Activated CD8-positive, alpha-beta T cell treated with anti-CD3 and anti-CD28 coated beads for 36 hours (primary cell): ENCODE measurements around the gene ANKRD18B. TPM values are rescaled to one million over a fixed set of nuclear protein-coding genes. Genes with fewer than 3 reads are reported as not detected.
"Not testable (repeated sequence)": the region's sequence is repeated elsewhere in the genome, so short reads cannot be mapped to it uniquely, and the experiment has no call there.

Experiments used
- ATAC-seq: fragments of 200-7000 bp; cut with Tn5 transposase; one replicate; pipeline ENCODE4 v1.10.0; 2021; ENCODE audit warnings: mild to moderate bottlenecking, moderate library complexity
- CTCF ChIA-PET: fragments of 350-600 bp; sonication (Branson Sonifier 250); formaldehyde crosslinking; loops from one replicate; lab custom pipeline; 2021; ENCODE audit warnings: antibody characterized with exemption; lab: Charles Lee
- POLR2A ChIA-PET: fragments of 350-600 bp; sonication (Branson Sonifier 250); formaldehyde crosslinking; loops from one replicate; lab custom pipeline; 2021; ENCODE audit warnings: antibody characterized with exemption; lab: Charles Lee
- DNase-seq: peaks from one replicate; pipeline ENCODE4 v3.0.0-alpha.2; 2020
- H3K27ac Mint-ChIP-seq: one replicate; pipeline ENCODE4 v1.8.0; 2021; ENCODE audit warnings: mild to moderate bottlenecking, mixed read lengths
- H3K27me3 Mint-ChIP-seq: one replicate; pipeline ENCODE4 v1.8.0; 2021; ENCODE audit warnings: mixed read lengths
- H3K36me3 Mint-ChIP-seq: one replicate; pipeline ENCODE4 v1.8.0; 2021; ENCODE audit warnings: low read depth, mixed read lengths
- H3K4me1 Mint-ChIP-seq: one replicate; pipeline ENCODE4 v1.8.0; 2021; ENCODE audit warnings: low read depth, mixed read lengths
- H3K4me3 Mint-ChIP-seq: one replicate; pipeline ENCODE4 v1.8.0; 2021; ENCODE audit warnings: mild to moderate bottlenecking, moderate library complexity, mixed read lengths
- H3K9me3 Mint-ChIP-seq: one replicate; pipeline ENCODE4 v1.8.0; 2021; ENCODE audit warnings: mixed read lengths
- CTCF ChIP-seq: fragments of 200-600 bp; IDR thresholded peaks from one replicate; pipeline ENCODE4 v1.8.0; 2022; ENCODE audit warnings: antibody characterized with exemption, mild to moderate bottlenecking
- intact Hi-C: fragments of 100-400 bp; cut with micrococcal nuclease; formaldehyde crosslinking; loops from one replicate; pipeline ENCODE4 v1.10.0; 2022
- total RNA-seq, 2 experiments: library from RNA; stranded (reverse); gene quantifications; one replicate each; pipeline ENCODE4 v1.2.3, GENCODE V29; 2021

The ANKRD18B gene
- total RNA-seq, 2 experiments from 2014 or later, result 0.56 TPM; not detected in 1

- intact Hi-C loops, H3K9me3 Mint-ChIP-seq, POLR2A ChIA-PET, CTCF ChIA-PET, ATAC-seq, DNase-seq, H3K27ac Mint-ChIP-seq, H3K27me3 Mint-ChIP-seq, H3K4me1 Mint-ChIP-seq, H3K4me3 Mint-ChIP-seq, H3K36me3 Mint-ChIP-seq: not testable (repeated sequence)
Measured at GRCh38 chr9:33515342-33515995, 8.6 kb upstream of the ANKRD18B start.

GRCh38 chr9:33516397-33516796 lies 7.7 kb upstream of the ANKRD18B start:
- H3K27me3 Mint-ChIP-seq, H3K4me1 Mint-ChIP-seq, POLR2A ChIA-PET, ATAC-seq, DNase-seq, H3K27ac Mint-ChIP-seq, H3K9me3 Mint-ChIP-seq, CTCF ChIA-PET, H3K4me3 Mint-ChIP-seq, H3K36me3 Mint-ChIP-seq, intact Hi-C loops: not testable (repeated sequence)

DNA sequence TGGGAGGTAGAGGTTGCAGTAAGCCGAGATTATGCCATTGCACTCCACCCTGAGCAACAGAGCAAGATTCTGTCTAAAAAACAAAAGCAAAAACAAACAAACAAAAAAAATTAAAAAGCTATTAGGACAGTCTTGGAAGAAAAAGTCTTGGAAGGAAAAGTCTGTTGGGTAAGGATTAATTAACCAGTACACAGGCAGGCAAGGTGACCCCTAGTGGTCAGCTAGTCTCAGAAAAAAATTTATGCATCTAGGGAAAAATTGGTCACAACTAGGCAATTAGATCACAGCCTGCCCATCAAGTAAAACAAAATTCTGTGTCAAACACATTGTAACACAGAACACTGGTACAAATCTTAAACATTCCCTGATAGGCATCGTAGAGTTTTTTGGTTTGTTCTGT lies 6.7 kb upstream of the ANKRD18B start:
- peaks cover 17% of the 10 kb centered on the region for H3K27me3 Mint-ChIP-seq
- no peak overlapping the region for H3K4me3 Mint-ChIP-seq
- DNase-seq (no peak), ATAC-seq (no peak)
- TF ChIP-seq CTCF, result peak; percentile 51
- CTCF ChIA-PET, result interaction anchor here (0.7 to 2.0 kb wide), 4 partner anchors 60 to 144 kb away, joined by 3 to 7 read pairs (median 4); no protein-coding TSS in a partner anchor
- H3K4me1 Mint-ChIP-seq, result no peaks in the 10 kb centered on the region
- H3K36me3 Mint-ChIP-seq, result no peaks in the 10 kb centered on the region
- intact Hi-C loops, result no loop called here
- POLR2A ChIA-PET, result no interaction called here
- H3K9me3 Mint-ChIP-seq, result no peaks in the 10 kb centered on the region
- no peak overlapping the region for H3K27ac Mint-ChIP-seq

DNA sequence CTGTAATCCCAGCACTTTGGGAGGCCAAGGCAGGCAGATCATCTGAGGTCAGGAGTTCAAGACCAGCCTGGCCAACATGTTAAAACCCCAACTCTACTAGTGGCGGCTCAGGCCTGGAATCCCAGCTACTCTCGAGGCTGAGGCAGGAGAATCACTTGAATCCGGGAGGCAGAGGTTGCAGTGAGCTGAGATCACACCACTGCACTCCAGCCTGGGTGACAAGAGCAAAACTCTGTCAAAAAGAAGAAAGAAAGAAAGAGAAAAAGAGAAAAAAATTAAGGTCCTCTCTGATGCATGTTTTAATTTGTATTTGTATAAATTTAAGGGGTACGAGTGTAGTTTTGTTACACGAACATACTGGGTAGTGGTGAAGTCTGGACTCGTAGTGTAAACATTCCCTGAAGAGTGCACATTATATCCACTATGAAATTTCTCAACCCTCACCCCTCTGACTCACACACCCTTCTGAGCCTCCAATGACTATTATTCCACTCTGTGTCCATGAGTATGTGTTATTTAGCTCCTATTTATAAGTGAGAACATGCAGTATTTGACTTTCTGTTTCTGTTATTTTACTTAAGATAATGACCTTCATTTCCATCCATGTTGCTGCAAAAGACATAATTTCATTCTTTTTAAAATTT lies 6.0 kb upstream of the ANKRD18B start:
- CTCF ChIA-PET, result interaction anchor here (0.7 to 2.0 kb wide), 5 partner anchors 9 to 144 kb away, joined by 3 to 7 read pairs (median 3); no protein-coding TSS in a partner anchor
- H3K4me3 Mint-ChIP-seq, H3K27ac Mint-ChIP-seq, intact Hi-C loops, H3K36me3 Mint-ChIP-seq, DNase-seq, H3K9me3 Mint-ChIP-seq, ATAC-seq, H3K4me1 Mint-ChIP-seq, POLR2A ChIA-PET: not testable (repeated sequence)
- peaks cover 19% of the 10 kb centered on the region for H3K27me3 Mint-ChIP-seq

DNA sequence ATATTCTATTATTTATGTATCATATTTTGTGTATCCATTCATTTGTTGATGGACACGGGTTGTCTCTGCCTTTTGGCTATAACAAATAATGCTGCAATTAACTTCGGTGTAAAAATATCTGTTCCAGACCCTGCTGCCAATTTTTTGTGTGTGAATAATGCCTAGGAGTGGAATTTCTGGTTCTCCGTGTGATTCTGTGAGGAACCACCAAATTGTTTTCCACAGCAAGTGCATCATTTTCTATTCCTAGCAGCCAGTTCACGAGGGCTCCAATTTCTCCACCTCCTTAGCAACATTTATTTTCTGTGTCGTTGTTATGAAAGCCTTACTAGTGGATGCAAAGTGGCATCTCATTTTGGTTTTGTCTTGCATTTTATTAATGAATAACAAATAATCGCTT lies 2.2 kb upstream of the ANKRD18B start:
- H3K27me3 Mint-ChIP-seq, result peaks cover 37% of the 10 kb centered on the region
- H3K4me3 Mint-ChIP-seq, ATAC-seq, CTCF ChIA-PET, H3K9me3 Mint-ChIP-seq, intact Hi-C loops, H3K4me1 Mint-ChIP-seq, POLR2A ChIA-PET, H3K36me3 Mint-ChIP-seq, H3K27ac Mint-ChIP-seq, DNase-seq: not testable (repeated sequence)

- intact Hi-C loops, result no loop called here
- TF ChIP-seq CTCF, result no peak
- ChIA-PET POLR2A (no interaction called here), CTCF (interaction anchor here (1.2 to 1.7 kb wide), 4 partner anchors 15 to 197 kb away, joined by 3 to 4 read pairs (median 3); no protein-coding TSS in a partner anchor)
- H3K4me3 Mint-ChIP-seq, result peak overlapping the region; percentile 76
- H3K27ac Mint-ChIP-seq, result peak overlapping the region; percentile 16
- H3K4me1 Mint-ChIP-seq, result peaks cover 6% of the 10 kb centered on the region
- no peaks in the 10 kb centered on the region for H3K9me3 Mint-ChIP-seq
- peaks cover 46% of the 10 kb centered on the region for H3K27me3 Mint-ChIP-seq
- H3K36me3 Mint-ChIP-seq, result no peaks in the 10 kb centered on the region
- peak; percentile 45 for ATAC-seq
- DNase-seq, result no peak
Measured at GRCh38 chr9:33524306-33524947, 376 bp downstream of the ANKRD18B start.

- H3K4me3 Mint-ChIP-seq, H3K27ac Mint-ChIP-seq, POLR2A ChIA-PET, CTCF ChIA-PET, ATAC-seq, DNase-seq, H3K9me3 Mint-ChIP-seq, intact Hi-C loops, H3K36me3 Mint-ChIP-seq, H3K4me1 Mint-ChIP-seq: not testable (repeated sequence)
- H3K27me3 Mint-ChIP-seq, result peaks cover 34% of the 10 kb centered on the region
Measured at GRCh38 chr9:33528069-33528468, 4.0 kb downstream of the ANKRD18B start.

GRCh38 chr9:33533958-33534357 lies 9.9 kb downstream of the ANKRD18B start:
- CTCF ChIA-PET, ATAC-seq, intact Hi-C loops, H3K4me1 Mint-ChIP-seq, H3K27ac Mint-ChIP-seq, H3K4me3 Mint-ChIP-seq, H3K9me3 Mint-ChIP-seq, POLR2A ChIA-PET, DNase-seq, H3K36me3 Mint-ChIP-seq, H3K27me3 Mint-ChIP-seq: not testable (repeated sequence)
